HG03442 (cell line): ENCODE results near the gene KLF6.

Experiments used
- ATAC-seq: cut with Tn5 transposase; IDR thresholded peaks from one replicate; pipeline ENCODE4 v1.9.1; 2021; ENCODE audit warnings: mild to moderate bottlenecking, moderate library complexity; ENCODE audit not compliant: unreplicated experiment

The KLF6 gene

DNA sequence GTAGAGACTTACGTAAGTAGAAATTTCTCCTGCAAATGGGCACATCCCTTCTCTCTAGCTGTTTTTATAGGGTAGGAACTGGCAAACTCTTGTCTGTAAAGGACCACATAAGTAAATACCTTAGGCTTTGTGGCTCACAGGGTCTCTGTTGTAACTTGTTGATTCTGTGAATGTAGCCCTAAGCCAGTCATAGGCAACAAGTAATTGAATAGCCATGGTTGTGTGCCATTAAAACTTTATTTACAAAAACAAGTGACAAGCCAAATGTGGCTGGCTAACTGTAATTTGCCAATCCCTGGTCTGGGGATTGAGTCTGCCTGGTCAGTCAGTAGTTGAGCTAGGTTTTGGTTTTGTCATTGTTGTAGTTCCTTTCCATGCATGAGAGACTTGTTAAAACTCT, 5.3 kb upstream of the KLF6 start:
- ATAC-seq = no peak

DNA sequence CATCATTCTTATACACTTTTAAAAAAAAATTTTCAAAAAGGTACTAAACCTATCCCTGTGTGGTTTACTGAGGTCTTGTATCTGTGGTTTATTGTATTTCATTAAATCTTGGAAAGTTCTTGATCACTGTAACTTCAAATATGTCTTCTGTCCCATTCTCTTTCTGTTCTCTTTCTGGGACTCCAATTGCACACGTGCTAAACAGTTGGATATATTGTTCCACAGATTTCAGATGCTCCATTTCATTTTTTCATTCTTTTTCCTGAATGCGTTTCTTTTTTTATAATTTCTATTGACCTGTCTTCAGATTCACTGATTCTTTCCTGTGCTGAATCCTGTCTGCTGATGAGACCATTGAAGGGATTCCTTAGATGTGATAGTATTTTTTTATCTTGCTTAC, 4.6 kb upstream of the KLF6 start:
- no peak for ATAC-seq

DNA sequence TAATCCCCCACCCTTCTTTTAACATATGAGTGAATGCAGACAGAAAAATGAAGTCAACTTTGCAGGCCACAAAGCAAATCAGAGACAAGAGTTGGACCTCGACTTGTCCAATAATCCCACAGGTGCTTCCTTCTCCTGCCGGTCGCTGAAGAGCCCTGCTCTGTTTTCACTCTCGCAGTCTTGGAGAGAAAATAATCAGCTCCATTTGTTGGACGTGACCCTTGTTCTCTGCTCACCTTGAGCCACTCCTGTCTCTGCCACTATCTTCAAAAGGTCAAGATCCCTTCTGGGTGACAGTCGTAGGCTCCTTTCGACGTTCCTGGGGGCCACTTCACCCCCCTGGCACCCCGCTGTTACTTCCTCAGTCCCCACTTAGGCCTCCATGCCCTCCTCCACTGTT, 2.8 kb upstream of the KLF6 start:
- ATAC-seq = no peak

DNA sequence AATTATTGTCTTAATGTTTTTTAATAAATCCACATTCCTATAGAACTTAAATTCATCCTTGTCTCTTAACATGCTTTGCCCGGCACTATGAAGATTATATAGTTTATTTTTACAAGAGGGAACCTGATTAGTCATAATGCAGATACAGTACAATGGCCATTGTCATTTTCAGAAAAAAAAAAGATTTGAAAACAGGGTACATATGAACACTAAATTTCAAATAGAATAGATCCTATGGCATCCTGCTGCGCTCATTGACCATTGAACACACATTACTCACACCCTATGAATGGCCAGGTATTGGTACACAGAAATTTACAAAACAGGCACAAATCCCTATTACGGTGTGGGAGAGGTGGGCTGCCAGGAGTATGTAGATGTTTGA, 2.0 kb upstream of the KLF6 start:
- no peak for ATAC-seq

DNA sequence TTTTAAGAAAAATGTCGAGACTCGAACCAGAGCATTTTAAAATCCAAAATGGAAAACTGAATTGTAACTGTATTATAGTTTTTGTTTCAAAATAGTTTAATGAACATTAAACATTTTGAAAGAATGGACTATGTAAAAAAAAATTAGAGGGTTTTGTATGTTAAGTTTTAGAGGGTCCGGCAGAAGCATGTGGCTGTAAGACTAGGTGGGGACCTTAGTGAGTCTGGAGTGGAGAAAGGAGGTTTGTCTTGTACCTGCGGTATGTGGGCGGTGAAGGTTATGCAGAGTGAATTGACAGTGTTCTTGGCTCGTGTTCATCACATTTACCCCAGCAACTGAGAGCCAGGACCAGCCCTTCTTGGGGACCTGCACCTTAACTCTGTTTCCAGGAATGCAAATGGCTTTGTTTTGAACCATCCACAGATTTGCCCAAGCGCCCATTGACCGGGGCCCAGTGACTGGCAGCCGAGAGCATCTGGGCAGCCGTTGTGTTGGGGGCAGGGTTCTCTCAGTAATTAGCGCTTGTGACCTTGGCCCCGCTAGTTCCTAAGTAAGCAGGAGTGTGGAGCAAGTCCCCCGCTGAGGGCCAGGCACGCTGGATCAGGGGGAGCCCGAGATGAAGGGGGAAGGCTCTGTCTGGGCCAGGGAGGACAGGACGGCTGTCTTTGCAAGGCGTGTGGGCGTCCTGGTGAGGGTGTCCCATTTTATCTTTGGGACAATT, 1.4 kb upstream of the KLF6 start:
- ATAC-seq = no peak

DNA sequence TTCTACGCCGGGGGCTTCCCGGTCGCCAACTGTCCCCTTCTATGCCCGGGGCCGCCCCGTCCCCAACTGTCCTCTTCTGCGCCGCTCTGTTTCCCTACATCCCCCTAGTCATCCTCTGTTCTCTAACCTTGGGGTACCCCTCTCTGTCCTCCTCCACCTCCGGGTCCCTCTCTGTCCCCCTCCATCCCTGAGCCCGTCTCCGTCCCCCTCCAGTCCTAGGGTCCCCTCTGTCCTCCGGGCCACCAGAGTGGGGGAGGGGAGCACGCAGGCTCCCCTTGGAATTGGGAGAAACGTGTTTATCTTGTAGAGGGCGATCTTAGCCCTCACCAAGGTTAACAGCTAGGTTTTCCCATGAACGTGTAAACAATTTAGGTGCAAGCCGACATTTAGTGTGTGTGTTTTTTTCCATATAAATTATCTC, 852 bp upstream of the KLF6 start:
- ATAC-seq = no peak

DNA sequence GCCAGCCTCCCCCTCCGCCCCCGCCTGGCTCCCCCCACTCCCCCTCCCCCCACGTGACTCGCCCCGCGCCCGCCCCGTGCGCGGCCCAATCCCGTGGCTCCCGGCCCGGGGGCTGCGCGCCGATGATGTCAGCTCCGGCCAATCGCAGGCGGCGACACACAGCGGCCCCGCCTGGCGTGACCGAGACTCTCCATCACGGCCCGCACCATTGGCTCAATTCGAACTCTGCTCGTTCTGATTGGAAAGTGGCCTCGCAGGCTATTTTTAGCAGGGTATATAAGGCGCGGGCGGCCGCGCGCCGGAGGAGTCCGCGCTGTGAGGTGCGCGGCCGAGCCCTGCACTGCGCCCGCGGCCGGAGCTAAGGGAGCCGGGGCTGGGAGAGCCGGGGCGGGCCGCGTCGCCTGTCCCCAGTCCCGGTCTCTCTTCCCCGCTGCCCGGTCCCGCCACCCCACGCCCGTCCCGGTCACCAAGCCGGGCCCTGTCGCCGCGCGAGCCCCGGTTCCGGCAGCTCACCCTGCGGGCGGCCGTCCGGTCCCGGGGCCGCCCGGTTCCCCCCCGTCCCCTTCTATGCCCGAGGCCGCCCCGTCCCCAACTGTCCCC, 342 bp upstream of the KLF6 start:
- peak; percentile 76 for ATAC-seq

DNA sequence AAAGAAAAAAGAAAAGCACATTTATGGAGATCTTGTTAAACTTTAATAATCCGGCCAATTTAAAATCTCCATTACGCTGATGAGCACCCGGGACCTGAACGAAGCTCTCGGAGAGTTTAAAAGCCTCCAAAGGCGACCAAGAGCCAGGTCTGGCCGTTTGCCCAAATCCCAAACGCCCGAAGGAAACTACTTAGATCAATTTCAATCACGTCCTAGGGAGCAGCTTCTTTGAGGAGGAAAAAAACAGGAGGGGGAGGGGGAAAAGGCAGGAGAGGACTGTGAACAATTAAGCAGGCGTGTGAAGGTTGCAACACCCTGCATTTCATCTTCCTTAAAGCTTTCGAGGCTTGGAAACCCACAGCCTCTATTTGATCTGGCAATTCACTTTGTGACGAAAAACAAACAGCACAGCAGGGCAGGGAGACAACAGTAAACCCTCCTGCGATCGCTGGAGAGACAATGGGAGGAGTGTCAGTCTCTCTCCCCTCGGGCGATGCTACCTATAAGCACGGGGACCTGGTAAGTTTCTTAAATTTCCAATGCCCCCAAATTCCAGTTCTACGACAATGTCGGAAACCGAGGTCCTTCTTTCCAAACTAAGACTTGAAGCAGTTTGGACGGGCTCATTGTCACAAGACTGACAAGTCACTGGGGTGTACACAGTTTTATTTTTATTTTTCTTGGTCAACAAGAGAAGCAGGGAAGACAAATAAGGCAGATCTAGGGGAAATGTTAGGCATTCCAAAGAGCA, 1.2 kb downstream of the KLF6 start:
- ATAC-seq = no peak

DNA sequence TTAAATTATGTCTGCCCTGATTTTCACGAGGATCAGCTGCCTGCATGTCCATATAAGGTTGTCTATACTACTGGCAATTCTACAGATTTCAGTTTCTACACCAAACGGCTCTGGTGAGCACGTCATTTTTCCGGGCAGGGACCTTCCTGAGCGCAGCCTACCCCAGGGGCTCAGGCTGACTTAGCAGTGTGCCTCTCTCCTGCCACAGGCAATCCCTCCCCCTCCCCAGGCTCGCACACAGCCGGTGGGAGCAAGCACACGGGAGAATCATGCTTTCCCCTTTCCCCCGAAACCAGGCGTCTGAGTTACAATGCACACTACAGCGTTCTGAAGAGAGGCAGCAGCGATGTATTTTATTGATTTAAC, 1.7 kb downstream of the KLF6 start:
- ATAC-seq = peak; percentile 26

DNA sequence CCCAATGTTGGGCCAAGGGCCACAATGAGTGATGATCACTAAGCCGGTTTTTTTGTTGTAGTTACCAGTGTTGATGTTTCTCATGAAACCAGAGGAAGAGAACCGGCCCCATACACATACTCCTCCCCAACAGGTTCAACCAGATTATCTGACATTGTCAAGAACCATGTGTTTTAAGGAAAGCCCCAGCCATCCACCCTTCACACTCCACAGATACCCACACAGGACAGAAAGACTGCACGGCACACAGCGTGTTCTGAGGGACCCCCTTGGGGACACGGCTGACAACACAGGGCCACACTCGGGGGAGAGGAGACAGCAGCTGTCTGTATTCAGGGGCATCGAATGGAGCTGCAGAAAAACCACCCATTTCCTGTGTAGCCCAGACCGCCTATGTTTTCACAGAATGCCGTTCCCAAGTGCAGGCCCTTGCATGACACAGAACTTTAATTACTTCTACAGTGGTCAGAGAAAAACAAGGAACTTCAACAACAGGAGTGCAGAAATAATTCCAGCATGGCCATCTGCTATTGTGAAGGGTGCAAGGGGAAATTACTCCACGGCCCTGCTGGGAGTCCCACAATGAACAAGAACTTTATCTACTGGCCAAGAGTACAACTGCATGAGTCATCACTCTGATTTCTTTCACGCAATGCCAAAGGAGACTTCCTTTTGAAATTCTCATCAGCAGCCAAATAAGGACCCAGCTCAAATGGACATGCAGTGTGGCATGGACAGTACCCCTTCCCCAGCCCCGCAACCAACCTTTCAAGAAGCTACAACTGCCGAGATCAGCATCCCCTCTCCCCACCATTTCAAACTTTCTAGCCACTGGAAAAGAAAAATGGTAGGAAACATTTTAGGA, 2.3 kb downstream of the KLF6 start:
- no peak for ATAC-seq

DNA sequence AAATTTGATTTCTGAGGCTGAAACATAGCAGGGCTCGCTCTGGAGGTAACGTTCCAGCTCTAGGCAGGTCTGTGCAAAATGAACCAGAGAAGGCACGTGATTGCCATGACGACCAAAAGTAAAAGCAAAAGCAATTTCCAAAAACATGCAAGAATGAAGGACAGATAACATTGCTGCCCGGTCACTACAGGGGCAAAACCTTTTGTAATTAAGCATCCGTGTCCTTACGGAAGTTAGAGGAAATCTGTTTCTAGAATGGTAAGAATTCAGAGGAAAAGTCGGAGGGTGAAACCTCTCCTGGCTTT, 2.9 kb downstream of the KLF6 start:
- no peak for ATAC-seq

DNA sequence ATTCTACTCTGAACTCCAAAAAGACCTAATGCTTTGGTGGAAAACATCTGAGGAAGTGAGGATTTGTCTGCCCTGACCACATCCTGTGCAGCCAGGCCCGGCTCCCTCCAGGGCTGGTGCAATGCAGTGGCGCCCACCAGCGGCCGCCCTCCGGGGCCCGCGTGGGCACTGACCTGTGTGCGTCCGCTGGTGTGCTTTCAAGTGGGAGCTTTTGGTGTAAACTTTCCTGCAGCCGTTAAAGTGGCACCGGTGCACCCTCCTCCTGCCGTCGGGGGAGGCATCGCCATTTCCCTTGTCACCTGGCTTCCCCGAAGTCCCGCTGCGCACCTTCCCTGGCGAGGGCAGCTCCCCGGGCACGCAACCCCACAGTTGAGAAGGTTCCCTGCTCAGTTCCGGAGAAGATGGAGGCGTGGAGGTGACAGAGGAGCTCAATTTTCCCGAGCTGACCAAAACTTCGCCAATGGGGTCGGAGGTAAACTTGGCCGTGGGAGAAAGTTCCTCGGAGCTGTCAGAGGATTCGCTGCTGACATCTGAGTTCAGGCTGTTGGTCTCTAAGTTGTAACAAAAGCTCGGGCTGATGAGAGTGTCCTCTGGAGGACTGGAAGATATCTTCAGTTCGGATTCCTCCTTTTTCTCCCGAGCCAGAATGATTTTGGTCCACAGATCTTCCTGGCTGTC, 3.4 kb downstream of the KLF6 start:
- ATAC-seq = no peak

DNA sequence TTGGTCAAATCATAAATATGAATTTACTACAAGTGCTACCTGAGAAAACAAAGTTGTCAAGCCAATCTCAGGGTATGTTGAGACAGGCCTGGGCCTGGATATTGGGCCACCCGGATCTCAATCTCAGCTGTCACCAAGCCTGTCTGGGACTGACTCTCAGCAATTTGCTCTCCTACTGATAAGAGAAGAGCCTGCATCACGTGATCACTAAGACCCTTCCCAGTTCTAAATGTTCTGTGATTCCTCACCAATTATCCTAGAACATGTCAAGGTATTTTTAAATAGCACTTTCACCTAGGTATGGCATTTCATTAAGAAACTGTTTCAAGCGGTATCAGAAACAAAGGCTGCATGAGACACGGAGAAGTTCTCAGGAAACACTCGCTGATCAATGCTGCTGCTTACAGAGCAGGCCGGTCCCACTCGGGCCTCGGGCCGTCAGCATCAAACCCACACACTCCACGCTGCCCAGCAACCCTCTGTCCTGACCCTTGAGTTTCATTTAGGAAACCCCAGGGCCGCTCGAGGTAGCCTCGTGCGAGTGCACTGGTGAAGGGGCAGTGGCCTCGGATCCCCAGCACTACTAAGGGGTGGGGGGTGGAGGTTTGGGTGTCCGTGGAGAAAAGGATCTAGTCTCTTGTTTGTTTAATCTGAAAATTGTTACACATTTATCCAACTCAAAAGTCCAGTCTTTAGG, 4.1 kb downstream of the KLF6 start:
- ATAC-seq = no peak

DNA sequence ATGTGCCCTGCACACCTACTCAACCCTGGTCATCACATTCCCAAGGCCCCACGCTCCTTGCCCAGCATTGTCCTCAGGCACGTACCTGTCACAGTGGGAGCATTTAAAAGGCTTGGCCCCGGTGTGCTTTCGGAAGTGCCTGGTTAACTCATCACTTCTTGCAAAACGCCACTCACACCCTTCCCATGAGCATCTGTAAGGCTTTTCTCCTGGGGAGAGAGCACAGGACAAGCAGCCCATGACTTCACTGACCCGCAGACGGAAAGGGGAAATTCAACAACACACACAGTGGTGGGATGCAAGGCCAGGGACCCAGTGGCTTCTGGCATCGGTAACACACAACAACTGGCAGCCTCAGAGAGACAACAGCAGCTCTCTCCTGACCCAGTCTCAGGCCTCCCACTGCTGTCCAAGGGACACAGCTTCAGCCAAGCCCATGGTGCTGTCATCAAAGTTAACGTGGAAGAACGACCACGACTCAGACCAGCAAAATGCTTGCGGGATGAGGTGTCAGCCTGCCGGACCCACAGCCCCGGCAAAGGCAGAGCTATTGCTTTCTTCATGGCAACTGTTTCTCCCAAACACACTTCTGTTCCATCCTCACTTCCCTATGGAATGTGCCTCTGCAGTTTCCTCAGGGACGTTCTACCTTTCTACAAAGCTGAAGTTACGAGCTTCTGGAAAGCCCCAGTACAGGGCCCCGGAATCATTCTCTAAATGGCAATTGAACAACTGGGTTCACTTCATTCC, 4.8 kb downstream of the KLF6 start:
- ATAC-seq = no peak

DNA sequence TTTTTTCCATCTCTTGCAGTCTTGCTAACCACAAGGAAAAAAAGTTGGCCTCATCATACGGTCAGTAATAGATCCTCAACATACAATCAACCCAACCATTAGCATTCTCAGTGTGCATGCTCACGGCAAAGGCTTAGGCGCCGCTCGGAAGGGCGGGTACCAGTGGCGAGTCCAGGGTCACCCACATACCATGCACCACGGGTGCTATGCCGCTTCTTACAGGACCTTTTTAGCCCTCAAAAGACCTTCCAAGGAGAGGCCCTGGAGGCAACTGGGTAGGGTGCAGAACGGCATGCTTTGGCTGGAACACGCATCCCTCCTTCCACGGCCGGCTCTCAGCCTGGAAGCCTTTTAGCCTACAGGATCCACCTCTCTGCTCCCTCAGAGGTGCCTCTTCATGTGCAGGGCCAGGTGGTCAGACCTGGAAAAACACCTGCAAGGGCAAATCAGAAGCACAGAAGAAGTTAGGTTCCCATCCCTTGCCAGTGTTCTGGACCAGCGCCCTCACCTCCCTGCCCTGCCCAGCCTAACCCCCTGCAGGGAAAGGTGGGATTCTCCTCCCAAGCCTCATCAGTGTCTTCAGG, 5.8 kb downstream of the KLF6 start:
- ATAC-seq = no peak

DNA sequence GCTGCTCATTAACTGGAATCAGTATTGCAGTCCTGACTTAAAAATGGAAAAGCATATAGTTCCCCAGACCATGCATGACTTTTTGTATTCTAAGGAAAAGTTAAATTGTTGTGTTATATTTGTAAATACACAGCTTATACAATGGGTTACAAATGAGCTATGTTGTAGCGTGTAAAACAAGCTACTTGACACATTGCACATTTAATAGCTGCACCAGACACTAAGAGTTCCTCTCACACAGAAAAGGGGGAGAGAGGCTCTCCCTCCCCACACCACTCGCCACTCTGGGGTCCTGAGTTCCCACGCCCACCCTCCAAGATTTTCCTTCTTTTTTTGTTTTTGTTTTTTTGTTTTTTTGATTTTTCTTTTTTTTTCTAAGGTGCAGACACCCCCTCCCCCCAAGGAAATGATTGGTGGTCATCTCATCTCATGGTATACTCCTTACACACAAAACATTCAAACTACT, 6.3 kb downstream of the KLF6 start:
- ATAC-seq = no peak

DNA sequence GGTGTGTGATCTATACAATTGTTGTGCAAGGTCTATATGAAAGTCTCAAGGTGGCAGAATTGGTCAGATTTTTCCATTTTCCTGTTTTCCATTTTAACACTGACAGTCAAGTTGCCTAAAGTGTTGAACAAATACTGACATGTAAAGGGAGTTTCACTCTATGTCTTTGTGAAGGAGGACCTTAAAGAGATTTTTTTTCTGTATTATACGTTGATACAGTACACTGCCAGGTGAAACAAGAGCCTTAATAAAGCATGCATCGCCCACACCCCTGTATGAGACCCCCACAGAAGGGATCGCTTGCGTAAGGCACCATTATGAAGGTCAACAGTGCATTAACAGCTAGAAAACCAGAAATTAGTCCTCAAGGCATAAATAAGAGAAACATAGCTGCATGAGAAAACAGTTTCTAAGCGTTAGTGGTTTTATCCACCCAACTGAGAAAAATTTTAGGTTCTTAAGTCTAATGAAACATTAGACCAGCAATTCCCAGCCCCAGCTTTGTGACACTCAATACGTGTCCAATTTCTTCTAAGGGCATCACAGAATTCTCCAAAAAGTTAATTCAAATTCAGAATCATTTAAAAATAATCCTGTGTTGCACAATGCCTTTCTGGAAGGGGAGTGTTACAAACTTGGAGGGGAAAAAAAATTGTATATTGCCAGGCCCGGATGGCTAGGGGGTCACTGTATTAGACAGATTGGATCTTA, 6.9 kb downstream of the KLF6 start:
- no peak for ATAC-seq

DNA sequence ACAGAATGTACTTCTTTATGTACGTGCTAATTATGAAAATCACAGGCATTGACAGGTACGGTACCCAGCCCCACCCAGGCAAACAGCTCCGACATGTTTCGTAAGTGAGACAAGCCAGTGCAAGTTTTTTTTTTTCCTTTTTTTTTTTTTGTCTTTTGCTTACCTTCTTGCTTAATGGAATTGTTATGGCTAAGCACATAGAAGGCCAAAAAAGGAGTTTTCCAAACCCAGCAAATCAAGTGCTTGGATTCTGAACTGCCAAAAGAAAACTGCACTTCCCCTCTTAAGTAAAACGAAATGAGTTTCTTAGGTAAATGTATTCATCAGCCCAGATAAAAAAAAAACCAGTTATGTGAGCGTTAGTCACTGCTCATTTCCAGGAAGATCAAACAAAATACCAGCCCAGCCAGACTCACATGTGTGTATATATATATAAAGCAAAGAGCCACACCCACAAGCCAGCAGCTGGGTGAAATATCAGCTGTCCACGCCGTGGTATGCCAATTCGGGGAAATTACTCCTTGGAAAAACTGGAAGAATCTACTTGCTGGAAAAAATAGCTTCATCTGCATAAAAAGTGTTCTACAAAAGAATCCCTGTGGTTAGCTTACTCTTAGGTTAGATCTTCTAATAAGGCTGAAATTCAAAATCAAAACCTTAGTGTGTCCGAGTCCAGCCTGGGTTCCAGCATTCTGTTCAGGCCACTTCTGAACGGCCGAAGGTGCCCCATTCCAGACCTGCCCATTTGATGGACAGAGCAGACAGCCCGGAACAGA, 8.0 kb downstream of the KLF6 start:
- ATAC-seq = no peak
